NCI-H510A treated with DMSO at 0.1 percent for 48 hours (cell line): ENCODE data around the gene PKD1L1.
"Not testable (repeated sequence)": the region's sequence is repeated elsewhere in the genome, so short reads cannot be mapped to it uniquely, and the experiment has no call there.

ENCODE experiments used
- DNase-seq: peaks from one replicate; lab custom pipeline; 2025; lab: John Stamatoyannopoulos, UW

PKD1L1 gene, protein sequence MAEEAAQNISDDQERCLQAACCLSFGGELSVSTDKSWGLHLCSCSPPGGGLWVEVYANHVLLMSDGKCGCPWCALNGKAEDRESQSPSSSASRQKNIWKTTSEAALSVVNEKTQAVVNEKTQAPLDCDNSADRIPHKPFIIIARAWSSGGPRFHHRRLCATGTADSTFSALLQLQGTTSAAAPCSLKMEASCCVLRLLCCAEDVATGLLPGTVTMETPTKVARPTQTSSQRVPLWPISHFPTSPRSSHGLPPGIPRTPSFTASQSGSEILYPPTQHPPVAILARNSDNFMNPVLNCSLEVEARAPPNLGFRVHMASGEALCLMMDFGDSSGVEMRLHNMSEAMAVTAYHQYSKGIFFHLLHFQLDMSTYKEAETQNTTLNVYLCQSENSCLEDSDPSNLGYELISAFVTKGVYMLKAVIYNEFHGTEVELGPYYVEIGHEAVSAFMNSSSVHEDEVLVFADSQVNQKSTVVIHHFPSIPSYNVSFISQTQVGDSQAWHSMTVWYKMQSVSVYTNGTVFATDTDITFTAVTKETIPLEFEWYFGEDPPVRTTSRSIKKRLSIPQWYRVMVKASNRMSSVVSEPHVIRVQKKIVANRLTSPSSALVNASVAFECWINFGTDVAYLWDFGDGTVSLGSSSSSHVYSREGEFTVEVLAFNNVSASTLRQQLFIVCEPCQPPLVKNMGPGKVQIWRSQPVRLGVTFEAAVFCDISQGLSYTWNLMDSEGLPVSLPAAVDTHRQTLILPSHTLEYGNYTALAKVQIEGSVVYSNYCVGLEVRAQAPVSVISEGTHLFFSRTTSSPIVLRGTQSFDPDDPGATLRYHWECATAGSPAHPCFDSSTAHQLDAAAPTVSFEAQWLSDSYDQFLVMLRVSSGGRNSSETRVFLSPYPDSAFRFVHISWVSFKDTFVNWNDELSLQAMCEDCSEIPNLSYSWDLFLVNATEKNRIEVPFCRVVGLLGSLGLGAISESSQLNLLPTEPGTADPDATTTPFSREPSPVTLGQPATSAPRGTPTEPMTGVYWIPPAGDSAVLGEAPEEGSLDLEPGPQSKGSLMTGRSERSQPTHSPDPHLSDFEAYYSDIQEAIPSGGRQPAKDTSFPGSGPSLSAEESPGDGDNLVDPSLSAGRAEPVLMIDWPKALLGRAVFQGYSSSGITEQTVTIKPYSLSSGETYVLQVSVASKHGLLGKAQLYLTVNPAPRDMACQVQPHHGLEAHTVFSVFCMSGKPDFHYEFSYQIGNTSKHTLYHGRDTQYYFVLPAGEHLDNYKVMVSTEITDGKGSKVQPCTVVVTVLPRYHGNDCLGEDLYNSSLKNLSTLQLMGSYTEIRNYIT (N-terminal part only)

DNA sequence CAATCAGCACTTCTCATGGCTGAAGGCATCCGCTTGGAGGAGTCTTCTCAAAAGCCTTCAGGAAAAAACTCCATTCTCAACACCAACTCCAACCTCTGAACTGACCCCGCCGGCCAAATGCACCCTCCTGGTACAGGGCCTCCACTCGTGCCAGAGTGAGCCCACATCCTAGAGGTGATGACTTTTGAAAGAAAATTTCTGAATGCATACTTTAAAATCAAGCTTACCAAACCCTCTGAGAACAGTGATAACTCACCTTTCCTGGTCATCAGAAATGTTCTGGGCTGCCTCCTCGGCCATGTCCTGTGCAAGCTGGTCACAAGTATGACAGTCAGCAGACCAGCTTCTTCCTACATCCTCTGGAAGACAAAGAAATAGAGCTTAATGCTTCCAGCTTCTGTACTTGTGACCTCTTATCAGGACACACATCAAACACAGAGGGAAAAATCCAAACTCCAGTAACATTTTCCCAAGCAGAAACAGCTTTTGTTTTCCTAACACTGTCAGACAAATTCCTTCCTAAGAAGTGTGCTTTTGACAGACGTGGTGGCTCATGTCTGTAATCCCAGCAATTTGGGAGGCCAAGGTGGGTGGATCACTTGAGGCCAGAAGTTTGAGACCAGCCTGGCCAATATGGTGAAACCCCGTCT is at the start of gene PKD1L1:
TSS of gene PKD1L1 (minus strand) at position 326 of the 650 bp plus-strand sequence. CDS start at position 300, 26 bp downstream.
- no peak for DNase-seq

DNA sequence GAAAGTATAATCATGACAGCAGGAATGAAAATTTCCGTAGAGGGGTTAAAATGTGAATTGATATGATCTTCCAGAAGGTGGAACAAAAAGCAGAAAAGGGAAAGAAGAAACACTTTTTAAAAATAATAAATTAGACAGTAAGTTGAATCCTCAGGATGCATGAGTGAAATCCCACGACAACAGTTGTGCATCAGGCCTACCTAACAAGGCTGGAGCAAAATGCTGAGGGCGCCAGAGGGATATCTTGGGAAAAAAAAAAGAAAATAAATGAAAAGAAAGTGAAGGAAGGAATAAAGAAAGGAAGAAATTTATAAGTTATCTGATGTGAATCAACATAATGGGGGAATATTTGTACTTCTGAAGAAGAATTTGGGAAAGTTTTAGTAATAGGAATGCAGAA is 44.2 kb upstream of the PKD1L1 start:
- DNase-seq = no peak

- DNase-seq = peak; percentile 63
These were observed 43.6 kb upstream of the PKD1L1 start for GRCh38 chr7:47991741-47992311.

GRCh38 chr7:47991270-47991669 is 43.0 kb upstream of the PKD1L1 start:
- no peak for DNase-seq

GRCh38 chr7:47990592-47990991 is 42.3 kb upstream of the PKD1L1 start:
- DNase-seq = no peak

DNA sequence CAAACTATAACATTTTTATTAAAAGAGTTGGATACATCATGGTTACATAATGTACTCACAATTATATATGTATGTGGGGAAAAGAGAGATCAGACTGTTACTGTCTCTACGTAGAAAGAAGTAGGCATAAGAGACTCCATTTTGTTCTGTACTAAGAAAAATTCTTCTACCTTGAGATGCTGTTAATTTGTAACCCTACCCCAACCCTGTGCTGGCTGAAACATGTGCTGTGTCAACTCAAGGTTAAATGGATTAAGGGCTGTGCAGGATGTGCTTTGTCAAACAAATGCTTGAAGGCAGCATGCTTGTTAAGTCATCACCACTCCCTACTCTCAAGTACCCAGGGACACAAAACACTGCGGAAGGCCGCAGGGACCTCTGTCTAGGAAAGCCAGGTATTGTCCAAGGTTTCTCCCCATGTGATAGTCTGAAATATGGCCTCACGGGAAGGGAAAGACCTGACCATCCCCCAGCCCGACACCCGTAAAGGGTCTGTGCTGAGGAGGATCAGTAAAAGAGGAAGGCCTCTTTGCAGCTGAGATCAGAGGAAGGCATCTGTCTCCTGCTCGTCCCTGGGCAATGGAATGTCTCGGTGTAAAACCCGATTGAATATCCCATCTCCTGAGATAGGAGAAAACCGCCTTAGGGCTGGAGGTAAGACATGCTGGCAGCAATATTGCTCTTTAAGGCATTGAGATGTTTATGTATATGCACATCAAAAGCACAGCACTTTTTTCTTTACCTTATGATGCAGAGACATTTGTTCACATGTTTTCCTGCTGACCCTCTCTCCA is 41.5 kb upstream of the PKD1L1 start:
- DNase-seq = not testable (repeated sequence)

DNA sequence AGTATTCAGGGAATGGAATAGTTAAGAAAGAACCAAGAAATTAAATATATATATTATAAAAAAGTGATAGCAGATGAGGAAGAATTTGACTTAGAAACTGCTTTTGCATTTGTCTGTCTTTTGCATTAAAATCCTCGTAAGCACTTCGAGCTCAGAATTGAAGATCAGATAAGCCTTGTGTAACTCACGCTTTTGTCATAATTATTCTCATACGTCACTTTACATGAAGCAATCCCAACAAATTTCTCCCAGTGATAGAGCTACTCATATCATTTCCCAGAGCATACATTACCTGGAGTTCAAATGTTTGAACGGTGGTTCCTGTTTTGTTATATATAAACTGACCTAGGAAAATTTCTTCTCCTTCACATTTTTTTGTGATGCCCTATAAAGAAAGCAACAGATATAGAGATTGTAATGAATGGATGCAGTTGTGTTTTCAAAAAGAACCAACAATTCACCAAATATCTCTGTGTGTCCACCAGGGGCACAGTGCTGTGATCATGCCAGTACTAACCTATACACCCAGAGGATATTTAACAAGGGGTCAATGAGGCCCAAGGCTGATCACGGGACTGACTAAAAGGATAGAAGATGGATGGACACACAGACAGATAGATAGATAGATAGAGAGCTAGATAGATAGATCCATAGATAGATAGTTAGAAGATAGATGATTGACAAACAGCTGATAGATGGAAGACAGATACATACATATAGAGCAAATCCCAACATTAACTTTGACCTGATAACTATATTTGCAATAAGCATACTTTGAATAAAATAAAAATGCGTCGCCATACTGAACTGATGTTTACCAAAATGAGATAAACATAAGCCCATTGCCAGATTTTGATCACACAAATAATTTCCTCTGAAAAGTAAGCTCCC is 40.5 kb upstream of the PKD1L1 start:
- no peak for DNase-seq

- DNase-seq = no peak
These were observed 34.3 kb upstream of the PKD1L1 start for GRCh38 chr7:47982610-47983009.

DNA sequence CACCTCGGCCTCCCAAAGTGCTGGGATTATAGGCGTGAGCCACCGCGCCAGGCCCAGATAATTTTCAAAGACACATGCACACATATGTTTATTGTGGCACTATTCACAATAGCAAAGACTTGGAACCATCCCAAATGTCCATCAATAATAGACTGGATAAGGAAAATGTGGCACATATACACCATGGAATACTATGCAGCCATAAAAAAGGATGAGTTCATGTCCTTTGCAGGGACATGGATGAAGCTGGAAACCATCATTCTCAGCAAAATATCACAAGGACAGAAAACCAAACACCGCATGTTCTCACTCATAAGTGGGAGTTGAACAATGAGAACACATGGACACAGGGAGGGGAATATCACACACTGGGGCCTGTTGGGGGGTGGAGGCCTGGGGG is 32.4 kb upstream of the PKD1L1 start:
- DNase-seq = not testable (repeated sequence)

DNA sequence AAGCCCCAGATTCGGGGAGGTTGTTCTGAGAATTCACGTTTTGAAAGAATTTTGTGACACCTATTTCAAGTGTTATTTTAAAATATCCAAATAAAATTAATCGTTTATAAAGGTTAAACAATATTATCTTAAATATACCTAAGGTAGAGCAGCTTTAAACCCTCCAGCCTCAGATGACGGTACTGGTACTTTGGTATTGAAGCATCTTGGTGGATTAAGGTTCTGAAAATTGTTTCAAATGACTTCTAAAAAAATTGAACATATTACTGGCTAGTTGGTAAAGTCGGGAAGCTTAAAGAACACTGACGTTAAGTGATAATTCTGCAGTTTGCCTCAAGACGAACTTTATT is 31.5 kb upstream of the PKD1L1 start:
- no peak for DNase-seq

- peak; percentile 77 for DNase-seq
These were observed 31.0 kb upstream of the PKD1L1 start, which contains the start of gene HUS1 for GRCh38 chr7:47979145-47979831. HUS1 (minus strand) TSS chr7:47979615; CDS start chr7:47979519, 96 bp downstream.

- DNase-seq = no peak
These were observed 30.5 kb upstream of the PKD1L1 start for GRCh38 chr7:47978790-47979144.

DNA sequence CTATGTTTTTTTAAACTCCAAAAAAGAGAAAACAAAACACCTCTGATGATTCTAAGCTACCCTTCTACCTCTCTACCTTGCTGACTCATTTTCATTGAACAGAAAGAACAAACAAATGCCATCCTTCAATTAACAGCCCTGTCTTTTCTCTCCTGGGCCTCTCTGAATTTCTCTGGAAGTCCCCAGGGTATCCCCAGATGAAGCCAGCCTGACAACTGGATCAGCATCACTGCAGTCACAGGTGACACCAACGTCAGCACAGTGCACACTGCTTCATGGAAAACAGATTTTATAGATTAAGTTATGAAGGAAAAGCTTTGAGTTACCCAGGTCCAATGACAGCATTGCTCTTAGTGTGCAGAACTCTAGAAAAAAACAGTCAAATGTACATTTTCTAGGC is 25.5 kb upstream of the PKD1L1 start:
- no peak for DNase-seq

DNA sequence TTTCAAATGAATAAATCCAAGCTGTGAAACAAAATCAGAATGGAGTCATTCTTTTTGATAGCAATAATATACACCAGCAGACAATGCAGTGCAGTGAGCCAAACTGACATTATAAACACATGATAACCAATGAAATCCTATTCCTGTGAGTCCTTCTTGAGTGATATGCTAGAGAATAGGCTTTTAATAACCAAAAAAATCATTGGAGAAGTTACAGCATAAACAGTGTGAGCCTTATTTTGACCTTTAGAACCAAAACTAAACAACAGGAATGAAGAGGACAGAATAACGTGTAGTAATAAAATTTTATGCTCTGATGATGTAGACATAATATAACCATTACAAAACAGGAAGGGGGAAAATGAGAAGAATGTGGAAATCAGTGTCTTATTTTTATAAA is 22.5 kb upstream of the PKD1L1 start:
- no peak for DNase-seq

DNA sequence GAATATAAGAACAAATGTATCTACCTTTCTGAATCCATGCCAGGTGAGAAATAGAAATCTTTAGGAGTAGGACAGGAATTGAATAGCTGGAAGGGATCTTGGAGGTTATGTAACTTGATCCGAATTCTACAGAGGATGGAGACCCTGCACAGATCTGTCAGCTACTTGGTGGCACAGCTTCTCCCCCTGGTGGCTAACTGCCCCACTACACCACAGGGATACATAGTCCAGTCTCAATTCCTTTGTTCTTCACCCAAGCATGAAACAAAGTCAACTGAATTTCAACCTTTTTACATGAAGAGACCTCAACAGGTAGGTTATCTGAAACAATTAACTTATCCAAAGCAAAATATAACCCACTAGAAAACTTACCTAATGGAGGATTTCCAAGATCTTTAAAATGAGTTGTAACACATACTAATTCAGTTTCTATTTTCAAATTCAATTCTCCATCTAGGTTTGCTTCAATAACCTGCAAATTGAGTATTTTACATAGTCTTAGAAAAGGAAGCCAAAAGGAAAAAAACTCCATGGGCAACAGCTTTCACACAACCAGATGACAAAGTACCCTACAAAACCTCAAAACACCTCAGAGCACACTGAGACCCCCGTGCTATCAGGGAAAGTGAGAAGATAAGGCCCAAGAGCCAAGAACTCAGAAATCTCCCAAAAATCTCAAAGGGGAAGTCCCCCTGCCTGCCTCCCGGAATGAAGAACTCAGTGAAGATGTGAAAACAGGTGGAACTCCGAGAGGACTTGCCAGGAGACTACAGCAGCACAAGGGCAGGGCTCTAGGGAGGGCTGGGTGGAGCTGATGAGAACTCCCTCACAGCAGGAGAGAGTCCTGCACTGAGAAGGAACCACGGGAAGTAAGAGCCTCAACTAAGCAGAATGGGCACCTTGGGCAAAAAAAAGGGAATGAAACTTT is 20.8 kb upstream of the PKD1L1 start:
- peak; percentile 33 for DNase-seq

DNA sequence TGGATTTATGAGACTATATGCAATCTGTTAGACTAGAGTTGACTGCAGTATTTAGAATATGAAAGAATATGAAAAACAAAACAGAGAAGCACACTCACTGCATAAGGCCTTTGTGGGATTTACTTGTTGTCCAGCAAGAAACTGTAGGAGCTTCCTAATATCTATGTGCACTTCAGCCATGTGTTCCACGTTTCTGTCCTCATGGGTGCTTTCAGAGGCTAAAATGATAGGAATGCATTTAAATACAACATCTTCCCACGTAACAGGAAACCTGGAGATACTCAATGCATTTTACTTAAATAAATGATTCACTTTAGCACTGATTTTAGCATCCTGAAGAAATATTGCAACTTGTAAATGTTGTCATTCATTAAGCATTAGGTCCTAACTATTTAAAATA is 19.4 kb upstream of the PKD1L1 start:
- no peak for DNase-seq

- no peak for DNase-seq
These were observed 18.9 kb upstream of the PKD1L1 start for GRCh38 chr7:47967123-47967522.

DNA sequence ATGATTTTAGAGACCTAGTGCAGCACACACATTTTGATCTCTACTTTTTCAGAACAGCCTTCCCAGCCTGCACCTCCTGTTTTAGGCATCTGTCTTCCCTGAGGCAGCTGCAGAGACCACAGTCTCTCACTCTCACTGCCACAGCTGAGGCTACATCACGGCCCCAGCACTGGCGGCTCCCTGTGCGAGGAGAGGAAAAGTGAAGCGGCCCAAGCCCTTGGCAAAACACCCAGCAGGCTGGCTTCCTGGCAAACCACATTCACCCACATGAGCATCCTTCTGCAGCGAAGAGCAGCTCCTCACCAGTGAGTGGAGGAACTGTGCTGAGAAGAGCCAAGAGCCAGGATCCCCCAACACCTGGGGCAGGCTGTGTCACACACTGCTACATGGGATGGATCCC is 17.2 kb upstream of the PKD1L1 start:
- DNase-seq = no peak
